ENCODE measurements around the gene SECISBP2.

The SECISBP2 gene

GRCh38 chr9:89352874-89353649, 34.8 kb downstream of the SECISBP2 start:
- DNase-seq (ENCODE audit: insufficient read length): no peak
- TF ChIP-seq TAF1 (IDR thresholded peaks at IDR 0.05; ENCODE audit: borderline replicate concordance, low read depth, low read length) (no peak), POLR2A (IDR thresholded peaks at IDR 0.05; ENCODE audit: low read depth, low read length) (0 out of 2 replicates have a peak, but pooled peaks have one; percentile 23)
- FAIRE-seq: no peak

DNA sequence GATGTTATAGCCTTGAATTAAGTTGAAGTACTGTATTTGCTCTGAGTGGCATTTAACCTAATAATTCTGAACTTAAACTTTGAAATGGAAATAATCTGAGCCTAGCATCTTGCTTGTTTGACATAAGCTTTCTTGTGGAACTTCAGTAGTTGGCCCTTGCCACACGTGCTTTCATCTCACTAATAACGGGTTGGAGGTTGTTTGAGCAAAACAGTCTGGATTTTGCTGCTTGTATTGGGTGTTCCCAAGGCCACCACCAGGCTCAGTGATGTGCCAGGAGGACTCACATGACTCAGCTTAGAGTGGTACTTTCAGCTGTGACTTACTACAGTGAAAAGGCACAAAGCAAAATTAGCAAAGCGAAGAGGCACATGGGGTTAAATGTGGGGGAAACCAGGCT, 35.7 kb downstream of the SECISBP2 start:
- no peak for DNase-seq (ENCODE audit: insufficient read length)
- TF ChIP-seq POLR2A (IDR thresholded peaks at IDR 0.05; ENCODE audit: low read depth, low read length) (no peak), POLR2AphosphoS5 (IDR thresholded peaks at IDR 0.05; ENCODE audit: low read depth, low read length) (no peak), TAF1 (IDR thresholded peaks at IDR 0.05; ENCODE audit: borderline replicate concordance, low read depth, low read length) (no peak)
- no peak for FAIRE-seq

DNA sequence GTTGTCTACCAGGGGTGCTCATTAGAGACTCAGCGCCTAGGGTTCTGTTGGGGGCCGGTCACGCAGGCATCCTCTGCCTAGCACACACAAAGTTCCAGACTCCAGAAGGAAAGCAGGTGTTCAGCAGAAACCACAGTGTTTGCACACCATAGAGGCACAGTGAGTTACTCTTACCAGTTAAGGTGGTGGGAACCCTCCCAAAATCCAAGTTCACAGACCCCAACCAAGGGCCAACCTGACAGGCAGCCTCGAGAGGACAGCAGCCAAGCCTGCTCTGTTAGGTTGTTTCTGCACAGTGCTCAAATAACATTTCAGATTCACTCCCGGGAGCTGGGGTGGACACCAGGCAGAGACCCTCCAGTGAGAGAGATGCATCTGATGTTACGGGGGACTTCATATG, 36.2 kb downstream of the SECISBP2 start:
- no peak for FAIRE-seq
- DNase-seq (ENCODE audit: insufficient read length): no peak
- no peak for TF ChIP-seq POLR2A (IDR thresholded peaks at IDR 0.05; ENCODE audit: low read depth, low read length)
- TF ChIP-seq POLR2AphosphoS5 (IDR thresholded peaks at IDR 0.05; ENCODE audit: low read depth, low read length): no peak
- TF ChIP-seq TAF1 (IDR thresholded peaks at IDR 0.05; ENCODE audit: borderline replicate concordance, low read depth, low read length): no peak

DNA sequence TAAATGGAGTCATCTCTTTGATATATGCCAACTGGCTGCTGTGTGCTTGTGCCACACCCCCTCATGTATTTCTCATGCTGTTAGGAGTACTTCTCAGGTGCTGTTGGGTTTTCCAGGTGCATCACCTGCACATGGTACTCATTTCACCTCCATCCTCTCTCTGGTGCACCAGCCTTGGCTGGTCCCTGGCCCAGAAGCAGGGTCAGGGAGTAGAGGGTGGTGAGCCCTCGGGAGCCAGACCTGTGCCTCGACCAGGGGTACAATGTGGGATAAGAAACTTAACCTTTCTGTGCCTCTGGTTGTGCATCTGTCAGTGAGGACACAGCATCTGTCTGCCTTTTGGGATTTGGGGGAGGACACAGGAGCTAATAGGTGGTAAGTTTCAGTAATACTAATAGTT, 38.5 kb downstream of the SECISBP2 start:
- DNase-seq (ENCODE audit: insufficient read length): no peak
- no peak for FAIRE-seq
- TF ChIP-seq TAF1 (IDR thresholded peaks at IDR 0.05; ENCODE audit: borderline replicate concordance, low read depth, low read length) (no peak), POLR2A (IDR thresholded peaks at IDR 0.05; ENCODE audit: low read depth, low read length) (no peak), POLR2AphosphoS5 (IDR thresholded peaks at IDR 0.05; ENCODE audit: low read depth, low read length) (no peak)

- TF ChIP-seq POLR2AphosphoS5 (IDR thresholded peaks at IDR 0.05; ENCODE audit: low read depth, low read length) (no peak), POLR2A (IDR thresholded peaks at IDR 0.05; ENCODE audit: low read depth, low read length) (no peak; the same call in 1 of the 2 replicates), TAF1 (IDR thresholded peaks at IDR 0.05; ENCODE audit: borderline replicate concordance, low read depth, low read length) (no peak)
- no peak for FAIRE-seq
- no peak for DNase-seq (ENCODE audit: insufficient read length)
Observed at GRCh38 chr9:89357331-89358197, 39.3 kb downstream of the SECISBP2 start.

- DNase-seq (ENCODE audit: insufficient read length): no peak
- TF ChIP-seq POLR2AphosphoS5 (IDR thresholded peaks at IDR 0.05; ENCODE audit: low read depth, low read length) (no peak), POLR2A (IDR thresholded peaks at IDR 0.05; ENCODE audit: low read depth, low read length) (no peak), TAF1 (IDR thresholded peaks at IDR 0.05; ENCODE audit: borderline replicate concordance, low read depth, low read length) (no peak)
- FAIRE-seq: no peak
Observed at GRCh38 chr9:89358376-89358916, 40.1 kb downstream of the SECISBP2 start.

DNA sequence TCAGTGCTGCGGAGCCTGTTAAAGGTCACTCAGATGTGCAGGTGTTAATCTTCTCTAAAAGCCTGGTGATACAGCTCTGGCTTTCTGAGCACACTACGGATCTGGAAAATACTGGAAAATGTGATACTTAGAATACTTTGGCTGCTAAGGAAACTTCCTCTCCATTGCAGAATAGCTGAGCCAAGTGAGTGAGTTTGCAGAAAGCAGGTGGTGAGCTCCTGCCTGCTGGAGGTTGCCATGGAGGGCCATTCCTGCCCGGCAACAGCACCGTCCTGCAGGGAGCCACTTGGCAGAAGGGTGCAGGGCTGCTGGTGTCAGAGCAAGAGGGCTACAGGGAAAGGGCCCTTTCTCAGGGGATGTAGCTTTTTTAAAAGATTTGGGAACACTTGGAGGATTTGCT, 40.7 kb downstream of the SECISBP2 start:
- DNase-seq (ENCODE audit: insufficient read length) (no peak), FAIRE-seq (no peak)
- TF ChIP-seq TAF1 (IDR thresholded peaks at IDR 0.05; ENCODE audit: borderline replicate concordance, low read depth, low read length) (no peak), POLR2AphosphoS5 (IDR thresholded peaks at IDR 0.05; ENCODE audit: low read depth, low read length) (no peak), POLR2A (IDR thresholded peaks at IDR 0.05; ENCODE audit: low read depth, low read length) (no peak)

DNA sequence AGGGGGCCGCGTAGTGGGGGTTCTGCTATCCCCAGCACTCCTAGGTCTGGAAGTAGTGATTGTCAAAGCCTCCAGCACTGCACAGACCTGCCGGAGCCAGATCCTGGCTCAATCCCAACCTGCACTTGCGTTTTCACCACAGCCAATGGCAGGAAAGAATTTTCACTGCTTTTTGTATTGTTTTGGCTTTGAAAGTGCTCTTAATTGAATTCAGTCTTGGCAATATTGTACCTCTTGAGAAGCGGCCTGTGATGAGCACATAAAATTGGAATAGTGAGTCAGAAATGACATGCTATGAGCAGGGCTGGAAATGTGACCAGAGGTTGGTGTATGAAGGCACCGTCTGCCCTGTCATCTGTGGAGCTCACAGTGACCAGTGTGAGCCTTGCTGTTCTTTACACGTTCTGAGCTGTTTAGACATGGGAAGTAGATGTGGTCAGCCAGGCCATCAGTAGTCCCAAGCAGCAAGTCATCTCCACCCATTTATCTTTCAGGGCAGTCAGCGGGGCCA, 41.5 kb downstream of the SECISBP2 start:
- FAIRE-seq: no peak
- DNase-seq (ENCODE audit: insufficient read length): no peak

GRCh38 chr9:89360465-89360864, 42.2 kb downstream of the SECISBP2 start:
- no peak for TF ChIP-seq POLR2A (IDR thresholded peaks at IDR 0.05; ENCODE audit: low read depth, low read length)
- TF ChIP-seq TAF1 (IDR thresholded peaks at IDR 0.05; ENCODE audit: borderline replicate concordance, low read depth, low read length): no peak
- no peak for TF ChIP-seq POLR2AphosphoS5 (IDR thresholded peaks at IDR 0.05; ENCODE audit: low read depth, low read length)
- DNase-seq (ENCODE audit: insufficient read length): no peak
- FAIRE-seq: no peak

More for the DNA sequence above, 41.5 kb downstream of the SECISBP2 start:
- no peak for TF ChIP-seq POLR2A (IDR thresholded peaks at IDR 0.05; ENCODE audit: low read depth, low read length)
- no peak for TF ChIP-seq TAF1 (IDR thresholded peaks at IDR 0.05; ENCODE audit: borderline replicate concordance, low read depth, low read length)
- no peak for TF ChIP-seq POLR2AphosphoS5 (IDR thresholded peaks at IDR 0.05; ENCODE audit: low read depth, low read length)

DNA sequence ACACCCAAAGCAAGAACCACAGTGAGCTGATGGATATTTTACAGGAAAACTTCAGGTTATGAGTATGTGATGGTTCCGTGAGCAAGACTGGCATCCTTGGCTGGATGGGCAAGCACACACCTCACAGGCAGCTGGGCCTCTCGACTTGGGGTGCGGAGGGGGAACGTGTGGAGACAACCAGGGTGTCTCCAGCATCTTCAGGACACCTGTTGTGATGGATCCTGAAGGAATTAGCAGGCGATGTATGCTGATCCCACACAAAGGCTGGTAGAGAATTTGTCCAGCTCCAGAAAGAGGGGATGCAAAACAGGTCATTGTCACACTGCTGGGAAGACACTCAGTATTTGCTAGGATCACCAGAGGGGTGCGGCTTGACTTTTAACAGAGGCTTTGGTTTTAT, 42.7 kb downstream of the SECISBP2 start:
- DNase-seq (ENCODE audit: insufficient read length): no peak
- no peak for TF ChIP-seq TAF1 (IDR thresholded peaks at IDR 0.05; ENCODE audit: borderline replicate concordance, low read depth, low read length)
- no peak; the same call in 1 of the 2 replicates for TF ChIP-seq POLR2AphosphoS5 (IDR thresholded peaks at IDR 0.05; ENCODE audit: low read depth, low read length)
- no peak for TF ChIP-seq POLR2A (IDR thresholded peaks at IDR 0.05; ENCODE audit: low read depth, low read length)
- FAIRE-seq: no peak
